Liver (tissue), 9 donors: ENCODE measurements around the gene DYRK1B. TPM values are rescaled to one million over a fixed set of nuclear protein-coding genes. Genes with fewer than 3 reads are reported as not detected.
A peak's percentile ranks its signal among the peaks of the same experiment; 100 is the strongest.

ENCODE experiments used
- DNase-seq: peaks from one replicate; pipeline ENCODE4 v3.0.0-alpha.2; 2017; ENCODE audit warnings: low spot score
- H3K27ac ChIP-seq, 2 donors: one replicate each; pipeline ENCODE4 v1.7.0; 2013; ENCODE audit warnings: inconsistent platforms in 2 of 2, low read length in 2 of 2, control low read depth in 1 of 2, low read depth in 1 of 2, mild to moderate bottlenecking in 1 of 2
- H3K27me3 ChIP-seq, 4 donors: one replicate each; pipeline versions ENCODE4 v1.6.1 to v1.7.0; 2013; ENCODE audit warnings: low read length in 3 of 4, inconsistent platforms in 1 of 4, mild to moderate bottlenecking in 1 of 4, moderate library complexity in 1 of 4; ENCODE audit not compliant: control insufficient read depth in 4 of 4, insufficient read depth in 4 of 4
- H3K36me3 ChIP-seq, 4 donors: one replicate each; pipeline versions ENCODE4 v1.6.1 to v1.7.0; 2013; ENCODE audit warnings: low read length in 3 of 4, mild to moderate bottlenecking in 3 of 4, low read depth in 1 of 4, moderate library complexity in 1 of 4; ENCODE audit not compliant: control insufficient read depth in 4 of 4, insufficient read depth in 3 of 4
- H3K4me1 ChIP-seq, 4 donors: one replicate each; pipeline versions ENCODE4 v1.6.1 to v1.7.0; 2013; ENCODE audit warnings: low read length in 3 of 4, mild to moderate bottlenecking in 3 of 4, moderate library complexity in 1 of 4; ENCODE audit not compliant: control insufficient read depth in 4 of 4, insufficient read depth in 4 of 4
- H3K4me3 ChIP-seq, 3 donors: one replicate each; pipeline versions ENCODE4 v1.6.1 to v1.7.0; 2013; ENCODE audit warnings: low read length in 3 of 3, control low read depth in 1 of 3, low read depth in 1 of 3, mild to moderate bottlenecking in 1 of 3
- H3K9ac ChIP-seq, 2 donors: one replicate each; pipeline ENCODE4 v1.7.0; 2013; ENCODE audit warnings: low read length in 2 of 2, mild to moderate bottlenecking in 2 of 2, moderate library complexity in 2 of 2, control low read depth in 1 of 2, low read depth in 1 of 2
- H3K9me3 ChIP-seq, 4 donors: one replicate each; pipeline versions ENCODE4 v1.6.1 to v1.7.0; 2013; ENCODE audit warnings: low read length in 3 of 4; ENCODE audit not compliant: control insufficient read depth in 4 of 4
- CTCF ChIP-seq: fragments of 150-350 bp; IDR thresholded peaks from 2 replicates; pipeline ENCODE4 v1.5.1; 2017; ENCODE audit warnings: improper control_type of control experiment, low read depth, low read length; ENCODE audit not compliant: missing input control
- EGR1 ChIP-seq, 2 donors: IDR thresholded peaks; 2 replicates each; pipeline ENCODE4 v1.6.1; 2016 to 2018; ENCODE audit warnings: antibody characterized with exemption in 2 of 2, low read depth in 2 of 2
- FOXA1 ChIP-seq: IDR thresholded peaks from 2 replicates; pipeline ENCODE4 v1.6.1; 2016; ENCODE audit warnings: antibody characterized with exemption
- FOXA2 ChIP-seq: IDR thresholded peaks from 2 replicates; pipeline ENCODE4 v1.6.1; 2016; ENCODE audit warnings: antibody characterized with exemption
- GABPA ChIP-seq, 2 donors: IDR thresholded peaks in 1 of 2; conservative IDR thresholded peaks in 1 of 2; 2 replicates each; pipeline ENCODE4 v1.6.1; 2016; ENCODE audit warnings: antibody characterized with exemption in 2 of 2, mild to moderate bottlenecking in 1 of 2, moderate library complexity in 1 of 2
- HNF4G ChIP-seq: IDR thresholded peaks from 2 replicates; pipeline ENCODE4 v1.6.1; 2016; ENCODE audit warnings: antibody characterized with exemption
- MAX ChIP-seq: IDR thresholded peaks from 2 replicates; pipeline ENCODE4 v1.6.1; 2016; ENCODE audit warnings: antibody characterized with exemption
- NR2F2 ChIP-seq: IDR thresholded peaks from 2 replicates; pipeline ENCODE4 v1.6.1; 2016; ENCODE audit warnings: antibody characterized with exemption
- REST ChIP-seq: IDR thresholded peaks from 2 replicates; pipeline ENCODE4 v1.6.1; 2016; ENCODE audit warnings: antibody characterized with exemption, mild to moderate bottlenecking
- SP1 ChIP-seq: IDR thresholded peaks from 2 replicates; pipeline ENCODE4 v1.6.1; 2018; ENCODE audit warnings: antibody characterized with exemption, mild to moderate bottlenecking
- WGBS: extraction: QIAGEN DNeasy Blood & Tissue Kit; methylation state at CpG from one replicate; pipeline ENCODE4 v1.1.7; 2013; 5-methylcytosine and 5-hydroxymethylcytosine counted together
- polyA plus RNA-seq, 2 donors: library from polyadenylated mRNA; stranded (reverse) in 1 of 2; unstranded in 1 of 2; fragments of 200-250 nt in 1 of 2; fragments of >200 nt in 1 of 2; fragmentation: Nextera tagmentation in 1 of 2; extraction: Ambion mirVana in 1 of 2; gene quantifications; one replicate each; pipeline versions ENCODE4 v1.2.1 to v1.2.3, GENCODE V29; 2013 to 2015
- total RNA-seq, 2 donors: library from RNA; depleted of rRNA; stranded (reverse); fragments of >200 nt; gene quantifications; one replicate each; pipeline ENCODE4 v1.2.3, GENCODE V29; 2014
- TF ChIP-seq, protein P1 (sequence below): IDR thresholded peaks from 2 replicates; pipeline ENCODE4 v1.6.1; 2016; ENCODE audit warnings: antibody characterized with exemption
- donor health status: healthy.
- donor health status: healthy.
- donor health status: healthy.
- donor health status: healthy.
- donor health status: healthy.

DYRK1B gene
- total and polyA plus RNA-seq, 4 donors = 2.8 to 7.6 (median 3.2) TPM

GRCh38 chr19:39833160-39833463, 850 bp downstream of the DYRK1B start:
- Histone ChIP-seq H3K4me1 (peaks cover 4 to 19% (median 17%) of the 10 kb centered on the region in 4 donors), H3K36me3 (peaks cover 8 to 47% (median 15%) of the 10 kb centered on the region in 4 donors), H3K27ac (peak overlapping the region; percentile 72 to 89), H3K27me3 (no peaks in the 10 kb centered on the region), H3K9me3 (no peaks in the 10 kb centered on the region), H3K9ac (peak overlapping the region in 1 of 2 donors; percentile 52), H3K4me3 (peak overlapping the region; percentile 77 to 89 (median 81))
- TF ChIP-seq REST (no peak), CTCF (no peak), HNF4G (no peak), SP1 (no peak), MAX (no peak)
- 2% methylated on average over 24 of the region's 24 CpGs for WGBS
- DNase-seq = no peak

DNA sequence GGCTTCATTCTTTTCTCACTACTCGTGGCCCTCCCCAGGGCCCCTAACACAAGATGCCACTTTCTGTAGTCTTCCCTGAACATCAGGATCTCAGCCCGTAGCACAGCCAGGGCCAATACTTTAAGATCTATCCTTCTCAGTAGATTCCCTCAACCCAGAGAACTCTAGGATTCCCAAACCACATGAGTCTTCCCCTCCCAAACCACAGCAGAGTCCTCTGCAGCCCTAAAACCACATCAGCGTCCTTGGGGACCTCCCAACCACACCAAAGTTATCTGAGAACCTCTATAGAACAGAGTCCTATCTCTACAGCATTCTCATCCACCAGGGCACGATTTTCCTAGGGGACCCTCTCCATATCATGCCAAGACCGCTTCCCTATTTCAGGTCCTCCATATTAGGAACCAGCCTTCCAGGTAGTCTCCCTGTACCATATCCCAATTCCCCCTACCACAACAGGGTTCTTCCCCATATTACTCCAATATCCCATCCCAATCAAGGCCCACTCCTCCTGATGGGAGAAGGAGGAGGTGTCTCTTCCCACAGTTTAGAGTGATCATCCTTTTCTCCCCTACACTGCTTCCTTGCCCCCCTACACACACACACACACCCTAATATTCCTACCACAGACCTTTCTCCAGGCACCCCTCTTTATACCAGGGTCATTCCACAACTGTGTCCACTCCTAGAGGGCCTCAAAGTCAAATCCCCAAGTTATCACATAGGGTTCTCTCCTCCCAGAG, 1.4 kb downstream of the DYRK1B start:
- H3K36me3 ChIP-seq = peaks cover 8 to 47% (median 11%) of the 10 kb centered on the region in 4 donors
- no peak for DNase-seq
- H3K9ac ChIP-seq = peak overlapping the region in 1 of 2 donors; percentile 52
- 83% methylated on average over 5 of the region's 5 CpGs for WGBS
- peaks cover 4 to 19% (median 17%) of the 10 kb centered on the region in 4 donors for H3K4me1 ChIP-seq
- peak overlapping the region; percentile 72 to 89 for H3K27ac ChIP-seq
- peak overlapping the region in 2 of 3 donors; percentile 77 to 81 for H3K4me3 ChIP-seq
- TF ChIP-seq FOXA2 (no peak), NR2F2 (no peak), REST (no peak), EGR1 (IDR thresholded peaks at IDR 0.05; ENCODE audit: low read depth in 2 of 2) (no peak), GABPA (IDR thresholded peaks at IDR 0.05 in 1 of 2, conservative IDR thresholded peaks at IDR 0.05 in 1 of 2) (no peak), FOXA1 (no peak), MAX (no peak)
- TF ChIP-seq, protein P1, sequence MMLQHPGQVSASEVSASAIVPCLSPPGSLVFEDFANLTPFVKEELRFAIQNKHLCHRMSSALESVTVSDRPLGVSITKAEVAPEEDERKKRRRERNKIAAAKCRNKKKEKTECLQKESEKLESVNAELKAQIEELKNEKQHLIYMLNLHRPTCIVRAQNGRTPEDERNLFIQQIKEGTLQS = no peak
- no peaks in the 10 kb centered on the region for H3K27me3 ChIP-seq
- H3K9me3 ChIP-seq = no peaks in the 10 kb centered on the region
